ENCODE data around the gene MLLT3.

The MLLT3 gene

GRCh38 chr9:20340511-20340861 lies 281.8 kb downstream of the MLLT3 start:
- DNase-seq (ENCODE audit: low spot score) = no peak

GRCh38 chr9:20335668-20336332 lies 286.5 kb downstream of the MLLT3 start:
- DNase-seq (ENCODE audit: low spot score) = no peak

GRCh38 chr9:20333991-20334390 lies 288.3 kb downstream of the MLLT3 start:
- DNase-seq (ENCODE audit: low spot score) = no peak

- no peak for DNase-seq (ENCODE audit: low spot score)
Observed at GRCh38 chr9:20331095-20331685, 291.1 kb downstream of the MLLT3 start.

GRCh38 chr9:20330688-20331087 lies 291.6 kb downstream of the MLLT3 start:
- no peak for DNase-seq (ENCODE audit: low spot score)

- DNase-seq (ENCODE audit: low spot score) = no peak
Observed at GRCh38 chr9:20326516-20326915, 295.8 kb downstream of the MLLT3 start.

GRCh38 chr9:20325008-20325407 lies 297.3 kb downstream of the MLLT3 start:
- no peak for DNase-seq (ENCODE audit: low spot score)

- DNase-seq (ENCODE audit: low spot score) = no peak
Observed at GRCh38 chr9:20322212-20322611, 300.1 kb downstream of the MLLT3 start.

GRCh38 chr9:20321423-20322082 lies 300.7 kb downstream of the MLLT3 start:
- no peak for DNase-seq (ENCODE audit: low spot score)

- no peak for DNase-seq (ENCODE audit: low spot score)
Observed at GRCh38 chr9:20320921-20321320, 301.4 kb downstream of the MLLT3 start.

- DNase-seq (ENCODE audit: low spot score) = no peak
Observed at GRCh38 chr9:20319641-20320337, 302.5 kb downstream of the MLLT3 start.

GRCh38 chr9:20319241-20319640 lies 303.1 kb downstream of the MLLT3 start:
- no peak for DNase-seq (ENCODE audit: low spot score)

GRCh38 chr9:20317701-20318100 lies 304.6 kb downstream of the MLLT3 start:
- no peak for DNase-seq (ENCODE audit: low spot score)

GRCh38 chr9:20316372-20316771 lies 305.9 kb downstream of the MLLT3 start:
- no peak for DNase-seq (ENCODE audit: low spot score)

GRCh38 chr9:20315677-20316076 lies 306.6 kb downstream of the MLLT3 start:
- DNase-seq (ENCODE audit: low spot score) = no peak

- DNase-seq (ENCODE audit: low spot score) = no peak
Observed at GRCh38 chr9:20314981-20315380, 307.3 kb downstream of the MLLT3 start.

GRCh38 chr9:20313415-20313814 lies 308.9 kb downstream of the MLLT3 start:
- no peak for DNase-seq (ENCODE audit: low spot score)

- DNase-seq (ENCODE audit: low spot score) = no peak
Observed at GRCh38 chr9:20312732-20313131, 309.6 kb downstream of the MLLT3 start.

- DNase-seq (ENCODE audit: low spot score) = no peak
Observed at GRCh38 chr9:20310024-20310423, 312.3 kb downstream of the MLLT3 start.

- no peak for DNase-seq (ENCODE audit: low spot score)
Observed at GRCh38 chr9:20309124-20309523, 313.2 kb downstream of the MLLT3 start.

GRCh38 chr9:20307621-20308020 lies 314.7 kb downstream of the MLLT3 start:
- DNase-seq (ENCODE audit: low spot score) = no peak

- DNase-seq (ENCODE audit: low spot score) = no peak
Observed at GRCh38 chr9:20305452-20305851, 316.8 kb downstream of the MLLT3 start.

- no peak for DNase-seq (ENCODE audit: low spot score)
Observed at GRCh38 chr9:20303996-20304395, 318.3 kb downstream of the MLLT3 start.

All from NAMALWA (cell line).